Stimulated activated CD8-positive, alpha-beta memory T cell treated with anti-CD3 and anti-CD28 coated beads, Interleukin-12 subunit alpha, Interleukin-12 subunit beta, amount 100 ng/mL, for 1 hour (primary cell): Measurements from ENCODE around the gene ARMCX1.
"Not testable (repeated sequence)": the region's sequence is repeated elsewhere in the genome, so short reads cannot be mapped to it uniquely, and the experiment has no call there.

Experiments used
- DNase-seq: peaks from one replicate; pipeline ENCODE4 v3.0.0-alpha.2; 2020; ENCODE audit warnings: low read depth

The ARMCX1 gene

DNA sequence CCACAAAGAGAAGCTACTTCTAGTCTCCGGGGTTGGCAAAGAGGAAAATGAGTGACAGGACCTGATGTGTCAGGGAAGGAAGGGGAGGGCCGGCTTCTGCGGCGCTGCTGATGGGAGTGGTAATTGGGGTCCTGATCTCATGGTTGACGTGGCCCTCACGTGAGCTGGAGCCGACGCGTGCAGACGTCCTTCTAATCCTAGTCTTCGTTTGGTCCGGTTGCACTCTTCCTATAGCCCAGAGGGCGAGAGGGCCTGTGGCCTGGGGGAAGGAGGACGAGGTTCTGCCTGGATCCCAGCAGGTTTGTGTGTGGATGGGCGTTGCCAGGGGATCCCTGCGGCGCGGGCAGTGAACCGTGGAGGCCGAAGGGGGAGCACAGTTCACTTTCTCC, at the start of gene ARMCX1:
Gene ARMCX1 (plus strand): TSS at position 186 of the 389 bp plus-strand sequence. CDS start 2,384 bp downstream, outside the sequence.
- peak; percentile 0 for DNase-seq

DNA sequence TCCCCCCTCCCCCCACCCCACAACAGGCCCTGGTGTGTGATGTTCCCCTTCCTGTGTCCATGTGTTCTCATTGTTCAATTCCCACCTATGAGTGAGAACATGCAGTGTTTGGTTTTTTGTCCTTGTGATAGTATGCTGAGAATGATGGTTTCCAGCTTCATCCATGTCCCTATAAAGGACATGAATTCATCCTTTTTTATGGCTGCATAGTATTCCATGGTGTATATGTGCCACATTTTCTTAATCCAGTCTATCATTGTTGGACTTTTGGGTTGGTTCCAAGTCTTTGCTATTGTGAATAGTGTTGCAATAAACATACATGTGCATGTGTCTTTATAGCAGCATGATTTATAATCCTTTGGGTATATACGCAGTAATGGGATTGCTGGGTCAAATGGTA, 47.4 kb upstream of the ARMCX1 start:
- DNase-seq: not testable (repeated sequence)

DNA sequence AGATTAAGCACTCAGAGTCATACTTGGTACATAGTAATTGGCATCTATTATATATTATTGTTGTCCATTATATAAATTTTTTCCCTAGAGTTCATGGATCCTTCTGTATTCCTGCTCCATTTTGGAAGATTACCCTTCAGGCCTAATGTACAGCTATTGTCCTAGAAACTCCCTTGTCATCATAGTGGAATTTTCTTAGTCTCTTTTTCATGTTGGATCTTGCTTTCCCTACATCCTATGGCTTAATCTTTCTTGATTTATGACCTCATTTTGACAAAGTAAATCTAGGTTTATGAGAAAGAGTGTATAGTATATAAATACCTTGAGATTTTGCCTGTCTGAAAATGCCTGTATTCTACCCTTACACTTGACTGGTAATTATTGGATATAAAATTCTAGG, 43.0 kb upstream of the ARMCX1 start:
- no peak for DNase-seq

DNA sequence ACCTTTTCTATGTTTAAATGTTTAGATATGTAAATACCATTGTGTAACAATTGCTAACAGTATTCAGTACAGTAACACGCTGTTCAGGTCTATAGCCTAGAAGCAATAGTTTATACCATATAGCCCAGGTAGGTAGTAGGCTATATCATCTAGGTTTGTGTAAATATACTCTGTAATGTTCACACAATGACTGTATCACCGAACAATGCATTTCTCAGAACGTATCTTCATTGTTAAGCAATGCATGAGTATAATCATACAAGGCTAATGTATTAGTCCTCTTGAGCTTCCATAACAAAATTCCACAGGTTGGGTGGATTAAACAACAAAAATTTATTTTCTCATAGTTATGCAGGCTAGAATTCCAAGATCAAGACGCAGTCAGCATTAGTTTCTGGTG, 42.4 kb upstream of the ARMCX1 start:
- no peak for DNase-seq

DNA sequence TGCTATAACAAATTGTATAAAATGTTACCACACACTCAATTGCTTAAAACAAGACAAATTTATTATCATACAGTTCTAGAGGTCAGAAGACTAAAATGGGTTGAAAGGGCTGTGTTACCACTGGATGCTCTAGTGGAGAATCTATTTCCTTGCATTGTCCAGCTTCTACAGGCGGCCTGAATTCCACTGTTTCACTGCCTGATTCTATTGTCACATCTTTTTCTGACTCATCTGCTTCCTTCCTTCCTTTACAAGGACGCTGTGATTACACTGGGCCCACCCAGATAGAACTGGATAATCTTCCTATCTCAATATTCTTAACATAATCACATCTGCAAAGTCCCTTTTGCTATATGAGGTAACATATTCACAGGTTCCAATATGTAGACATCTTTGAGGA, 19.4 kb upstream of the ARMCX1 start:
- DNase-seq: no peak

DNA sequence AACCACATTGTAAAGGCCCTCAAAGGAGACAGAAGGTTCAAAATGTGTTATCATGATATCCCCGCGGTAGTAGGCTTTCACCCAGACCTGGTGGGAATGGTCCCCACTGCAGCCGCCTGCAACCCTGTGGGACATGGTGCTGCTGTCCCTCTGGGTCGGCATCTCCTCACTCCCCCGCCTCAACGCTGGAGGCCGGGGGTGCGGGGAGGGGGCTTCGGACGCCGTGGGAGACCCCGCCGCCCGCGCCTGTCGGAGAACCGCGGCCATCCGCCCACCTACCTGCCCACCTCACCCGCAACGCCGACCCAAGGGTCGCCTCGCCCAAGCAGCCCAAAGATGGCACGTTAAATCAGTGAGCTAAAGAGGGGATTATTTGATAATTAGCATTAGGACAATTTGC, 11.2 kb upstream of the ARMCX1 start:
- no peak for DNase-seq

DNA sequence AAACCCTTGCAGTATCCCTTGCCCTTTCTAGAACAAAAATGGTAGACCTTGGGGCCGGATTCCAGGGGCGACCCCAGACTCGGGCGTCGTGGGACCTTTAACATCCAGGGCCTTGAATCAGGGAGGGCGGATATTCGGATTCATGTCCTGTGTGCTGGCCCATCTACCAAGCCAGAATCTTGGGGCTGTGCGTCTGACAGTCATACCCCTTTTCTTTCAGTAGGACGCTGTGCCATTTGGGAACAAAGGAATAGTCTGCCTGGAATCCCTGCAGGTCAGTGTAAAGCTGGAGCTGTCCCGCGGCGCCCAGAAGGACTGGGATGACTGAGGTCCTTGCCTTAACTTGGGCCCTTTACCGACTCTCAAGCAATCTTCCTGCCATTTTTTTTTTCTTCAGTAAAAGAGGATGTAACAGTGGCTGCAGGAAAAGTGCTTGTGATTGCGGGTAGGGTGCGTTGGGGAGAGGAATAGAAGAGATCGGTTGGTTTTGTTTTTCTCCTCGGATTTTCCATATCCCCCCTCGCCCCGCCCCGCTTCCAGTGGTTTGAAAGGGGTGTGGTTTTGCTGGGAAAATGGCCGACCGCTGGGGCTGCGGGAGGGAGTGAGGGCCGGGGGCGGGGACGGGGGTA, 518 bp downstream of the ARMCX1 start:
- DNase-seq: no peak

DNA sequence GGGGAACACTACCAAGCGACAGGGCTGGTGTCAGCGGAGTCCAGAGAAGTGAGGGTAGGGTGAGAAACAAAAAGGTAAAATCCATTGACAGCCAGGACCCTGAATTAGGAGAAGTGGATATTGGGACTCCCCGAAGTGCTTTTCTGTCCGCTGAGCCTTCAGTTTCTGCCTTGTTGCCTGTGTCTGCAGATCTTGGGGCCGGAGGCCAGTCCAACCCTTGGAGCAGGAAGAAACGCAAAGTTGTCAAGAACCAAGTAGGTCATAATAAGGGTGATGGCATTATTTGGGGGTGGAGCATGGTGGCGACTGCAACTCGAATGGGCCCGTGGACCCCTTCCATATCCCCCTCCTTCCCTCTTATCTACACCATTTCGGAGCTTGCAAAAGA, 1.0 kb downstream of the ARMCX1 start:
- DNase-seq: no peak

DNA sequence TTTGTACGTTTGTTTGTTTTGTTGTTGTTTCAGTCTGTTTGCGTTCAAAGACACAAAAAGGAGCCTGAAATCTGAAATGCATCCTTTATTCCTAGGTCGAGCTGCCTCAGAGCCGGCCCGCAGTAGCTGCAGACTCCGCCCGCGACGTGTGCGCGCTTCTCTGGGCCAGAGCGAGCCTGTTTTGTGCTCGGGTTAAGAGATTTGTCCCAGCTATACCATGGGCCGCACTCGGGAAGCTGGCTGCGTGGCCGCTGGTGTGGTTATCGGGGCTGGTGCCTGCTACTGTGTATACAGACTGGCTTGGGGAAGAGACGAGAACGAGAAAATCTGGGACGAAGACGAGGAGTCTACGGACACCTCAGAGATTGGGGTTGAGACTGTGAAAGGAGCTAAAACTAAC, 2.4 kb downstream of the ARMCX1 start:
- no peak for DNase-seq

DNA sequence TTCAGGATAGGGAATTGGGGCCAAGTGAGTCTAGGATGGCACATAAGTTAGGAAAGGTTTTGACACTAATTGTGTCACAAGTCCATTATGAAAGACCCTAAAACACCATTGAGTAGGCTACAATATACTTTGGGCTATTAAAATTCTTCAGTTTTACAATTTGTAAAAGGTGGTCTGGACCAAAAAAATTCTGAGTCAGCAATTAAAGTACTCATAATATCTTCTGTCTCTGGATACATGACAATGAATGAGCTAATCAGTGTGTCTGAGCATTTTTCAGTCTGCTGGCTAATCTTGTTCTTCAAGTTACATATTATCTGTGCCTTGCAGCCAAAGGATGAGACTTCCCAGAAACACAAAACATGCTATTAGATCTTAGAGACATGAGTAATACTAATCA, 14.3 kb downstream of the ARMCX1 start:
- no peak for DNase-seq

DNA sequence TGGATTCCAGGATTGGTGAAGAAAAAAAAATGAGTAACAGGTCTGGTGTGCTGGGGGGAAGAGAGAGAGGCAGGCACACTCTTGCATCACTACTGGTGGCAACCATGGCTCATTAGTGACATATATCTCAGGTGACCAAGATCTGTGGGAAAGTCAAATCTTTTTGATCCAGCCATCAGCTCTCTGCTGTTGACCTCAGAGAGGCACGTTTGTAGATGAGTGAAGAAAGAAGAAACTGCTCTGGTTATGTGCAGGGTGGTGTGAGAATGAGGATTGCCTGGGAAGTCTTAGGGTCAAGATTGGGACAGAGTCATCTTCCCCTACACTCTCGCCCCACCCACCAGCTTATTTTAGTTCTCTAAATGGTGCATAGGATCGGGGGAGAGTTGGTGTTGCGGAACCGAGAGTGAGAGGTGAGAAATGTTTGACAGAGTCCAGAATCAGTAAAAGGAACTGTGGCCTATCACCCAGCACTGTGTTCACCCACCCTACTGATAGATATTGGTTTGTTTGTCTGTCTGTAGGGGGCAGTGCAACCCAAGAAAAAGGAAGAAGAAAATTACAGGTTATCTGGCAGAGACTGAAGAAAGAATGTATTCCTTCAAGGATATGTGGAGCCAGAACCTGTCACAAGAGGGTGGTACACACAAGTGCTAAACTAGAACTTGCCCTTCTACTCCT, 45.5 kb downstream of the ARMCX1 start:
- no peak for DNase-seq

DNA sequence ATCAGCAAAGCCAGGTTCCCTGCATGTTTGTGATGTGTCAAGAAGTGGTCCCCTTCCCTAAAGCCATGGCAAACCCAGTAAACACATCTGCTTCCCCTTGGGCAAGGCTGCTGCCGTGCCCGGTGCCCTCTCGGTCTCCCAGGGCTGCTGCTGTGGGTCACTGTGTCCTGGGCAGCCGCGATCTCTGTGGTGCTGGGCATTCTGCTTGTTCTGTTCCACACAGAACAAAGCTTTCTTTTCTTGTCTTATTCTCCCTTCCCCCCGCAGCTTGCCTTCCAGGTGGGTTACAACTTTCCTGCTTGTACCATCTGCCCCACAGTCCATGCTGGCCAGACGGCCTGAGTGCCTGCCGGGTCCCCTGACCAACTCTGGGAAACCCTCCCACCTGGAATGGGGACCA, 49.2 kb downstream of the ARMCX1 start:
- not testable (repeated sequence) for DNase-seq

DNA sequence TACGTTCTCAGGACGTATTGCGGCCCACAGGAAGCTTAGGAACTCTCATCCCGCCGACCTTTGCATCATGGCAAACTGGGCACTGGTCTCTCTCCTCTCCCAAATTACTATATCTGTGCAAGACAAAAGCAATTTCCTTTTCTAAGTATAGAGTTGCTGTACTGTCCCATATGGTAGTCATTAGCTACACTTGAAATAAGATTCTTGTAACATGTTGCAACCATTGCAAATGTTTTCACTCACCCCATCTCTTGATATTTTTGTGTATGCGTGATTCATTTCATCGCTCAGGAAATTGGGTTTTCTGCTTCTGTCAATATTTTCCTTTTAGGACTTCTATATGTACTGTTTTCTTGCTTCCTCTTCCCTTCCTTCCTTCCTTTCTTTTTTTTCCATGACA, 51.7 kb downstream of the ARMCX1 start:
- no peak for DNase-seq
